Lung (tissue), 12 donors: Measurements from ENCODE around the gene ATF2. TPM values are rescaled to one million over a fixed set of nuclear protein-coding genes. Genes with fewer than 3 reads are reported as not detected.

ENCODE experiments used
- ATAC-seq: fragments of 200-7000 bp; cut with Tn5 transposase; one replicate; pipeline ENCODE4 v1.9.1; 2020; ENCODE audit warnings: moderate number of reproducible peaks; ENCODE audit not compliant: insufficient read depth, low FRiP score
- DNase-seq, 3 donors: peaks; one replicate each; pipeline ENCODE4 v3.0.0-alpha.2; 2013 to 2017
- H3K27ac ChIP-seq, 2 donors: one replicate each; pipeline ENCODE4 v1.5.1; 2013; ENCODE audit warnings: mild to moderate bottlenecking in 2 of 2, moderate library complexity in 2 of 2, control low read depth in 1 of 2, inconsistent platforms in 1 of 2, low read depth in 1 of 2, low read length in 1 of 2
- H3K27me3 ChIP-seq, 3 donors: one replicate each; pipeline ENCODE4 v1.5.1; 2013; ENCODE audit warnings: low read length in 2 of 3; ENCODE audit not compliant: control insufficient read depth in 3 of 3, insufficient read depth in 3 of 3
- H3K36me3 ChIP-seq, 4 donors: one replicate each; pipeline ENCODE4 v1.5.1; 2013; ENCODE audit warnings: low read length in 4 of 4, mild to moderate bottlenecking in 1 of 4, moderate library complexity in 1 of 4; ENCODE audit not compliant: control insufficient read depth in 4 of 4, insufficient read depth in 4 of 4
- H3K4me1 ChIP-seq, 5 donors: one replicate each; pipeline ENCODE4 v1.5.1; 2013; ENCODE audit warnings: low read length in 5 of 5, mild to moderate bottlenecking in 2 of 5, moderate library complexity in 1 of 5; ENCODE audit not compliant: control insufficient read depth in 5 of 5, insufficient read depth in 5 of 5
- H3K4me3 ChIP-seq: one replicate; pipeline ENCODE4 v1.5.1; 2013; ENCODE audit warnings: mild to moderate bottlenecking, control low read depth, moderate library complexity
- H3K9ac ChIP-seq, 2 donors: one replicate each; pipeline ENCODE4 v1.5.1; 2013; ENCODE audit warnings: low read length in 2 of 2, control low read depth in 1 of 2; ENCODE audit not compliant: insufficient read depth in 1 of 2
- H3K9me3 ChIP-seq, 4 donors: one replicate each; pipeline ENCODE4 v1.5.1; 2013; ENCODE audit warnings: low read length in 3 of 4, mild to moderate bottlenecking in 1 of 4, moderate library complexity in 1 of 4; ENCODE audit not compliant: control insufficient read depth in 4 of 4, insufficient read depth in 3 of 4
- CTCF ChIP-seq: IDR thresholded peaks from 2 replicates; pipeline ENCODE4 v1.5.1; 2012; ENCODE audit warnings: mild to moderate bottlenecking; ENCODE audit errors: control extremely low read depth, extremely low read depth
- WGBS, 2 donors: extraction: QIAGEN DNeasy Blood & Tissue Kit; methylation state at CpG; one replicate each; pipeline ENCODE4 v1.1.7; 2013; 5-methylcytosine and 5-hydroxymethylcytosine counted together
- polyA plus RNA-seq, 2 donors: library from polyadenylated mRNA; stranded (reverse); fragments of 200-250 nt; gene quantifications; one replicate each; pipeline ENCODE4 v1.2.1, GENCODE V29; 2013
- total RNA-seq, 2 donors: library from RNA; depleted of rRNA in 1 of 2; stranded (reverse); fragments of >200 nt in 1 of 2; gene quantifications; one replicate each; pipeline ENCODE4 v1.2.1, GENCODE V29; 2014 to 2021
- donor health status: control.
- donor health status: control.
- donor health status: Bipolar disorder and iron deficiency.
- donor health status: healthy.
- donor health status: DM: yes; HTN: yes; CAD: no.

Gene ATF2
- total and polyA plus RNA-seq, 4 donors = 16.3 to 92.7 (median 30.2) TPM

DNA sequence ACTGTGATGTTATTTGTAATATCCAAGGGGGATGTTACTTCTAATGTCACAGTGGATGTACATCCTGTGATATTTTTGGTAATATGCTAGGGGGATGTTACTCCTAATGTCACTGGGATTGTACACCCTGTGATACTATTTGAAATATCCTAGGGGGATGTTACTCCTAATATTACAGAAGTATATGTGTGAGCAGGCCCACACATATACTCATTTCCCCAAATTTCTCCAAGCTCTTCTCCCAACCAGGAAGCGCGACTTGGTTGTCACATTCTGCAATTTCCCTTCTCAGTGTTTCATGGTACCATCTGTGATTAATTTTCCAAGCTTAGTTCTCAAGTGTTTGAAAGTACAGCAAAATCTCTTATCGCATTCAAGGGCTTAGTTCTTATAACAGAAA, 133.3 kb downstream of the ATF2 start:
- no peak for DNase-seq
- Histone ChIP-seq H3K9ac (no peak overlapping the region), H3K4me3 (no peak overlapping the region), H3K36me3 (no peaks in the 10 kb centered on the region), H3K4me1 (peaks cover 0 to 7% (median 0%) of the 10 kb centered on the region in 5 donors), H3K27me3 (no peaks in the 10 kb centered on the region), H3K9me3 (no peaks in the 10 kb centered on the region), H3K27ac (no peak overlapping the region)
- no peak for ATAC-seq
- 78 to 82% methylated on average over 3 of the region's 3 CpGs for WGBS, 2 donors
- TF ChIP-seq CTCF = no peak

DNA sequence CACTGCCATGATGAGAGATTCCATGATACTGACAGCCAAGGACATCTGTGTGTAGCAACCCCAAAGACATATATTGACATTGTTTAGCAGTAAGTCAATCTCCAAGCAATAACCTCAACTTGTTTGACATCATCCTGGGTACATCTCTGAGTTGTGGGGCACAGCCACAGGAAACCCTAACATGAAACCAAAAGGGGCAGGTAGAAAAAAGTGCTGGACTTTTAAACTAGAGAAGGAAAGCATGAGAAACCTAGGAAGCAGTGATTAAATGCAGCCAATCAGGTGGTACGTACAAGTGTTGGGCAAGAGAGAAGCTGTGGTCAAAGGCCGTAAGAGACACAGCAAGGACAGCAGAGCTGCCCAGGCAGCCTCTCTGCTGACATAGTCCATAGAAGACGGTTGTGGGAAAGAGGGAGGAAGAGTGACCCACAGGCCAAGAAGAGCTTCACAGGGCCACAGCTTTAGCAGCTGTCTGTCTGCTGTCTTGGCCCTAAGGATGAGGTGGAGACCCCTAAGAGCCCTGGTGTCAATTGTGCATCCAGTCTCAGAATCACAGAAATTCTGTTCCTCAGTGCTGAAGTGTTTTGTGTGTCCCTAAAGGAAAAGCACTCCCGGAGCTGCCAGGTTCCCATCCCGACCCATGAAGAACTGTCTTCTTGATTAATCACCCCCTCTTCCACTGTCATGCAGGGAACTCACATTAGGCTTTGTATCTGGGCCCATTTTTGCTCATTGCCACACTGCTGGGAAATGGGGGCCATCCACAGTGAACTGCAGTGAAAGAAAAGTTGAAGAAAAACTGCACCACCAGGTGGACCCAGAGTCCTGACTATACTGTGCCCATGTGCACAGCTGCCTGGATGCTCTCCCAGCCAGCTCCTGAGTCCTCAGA, 137.4 kb downstream of the ATF2 start:
- no peak overlapping the region for H3K4me3 ChIP-seq
- TF ChIP-seq CTCF = no peak
- no peak overlapping the region for H3K9ac ChIP-seq
- H3K4me1 ChIP-seq = peaks cover 0 to 6% (median under 1%) of the 10 kb centered on the region in 5 donors
- 59 to 61% methylated on average over 5 of the region's 5 CpGs for WGBS, 2 donors
- no peaks in the 10 kb centered on the region for H3K9me3 ChIP-seq
- DNase-seq (peak; percentile 55 to 64 (median 60)), ATAC-seq (no peak)
- H3K36me3 ChIP-seq = no peaks in the 10 kb centered on the region
- H3K27ac ChIP-seq = no peak overlapping the region
- H3K27me3 ChIP-seq = no peaks in the 10 kb centered on the region

GRCh38 chr2:175027755-175028154, 140.2 kb downstream of the ATF2 start:
- Histone ChIP-seq H3K9ac (no peak overlapping the region), H3K9me3 (no peaks in the 10 kb centered on the region), H3K36me3 (no peaks in the 10 kb centered on the region), H3K27me3 (no peaks in the 10 kb centered on the region), H3K27ac (peak overlapping the region in 1 of 2 donors; percentile 81), H3K4me1 (peaks cover 0 to 6% (median 0%) of the 10 kb centered on the region in 5 donors), H3K4me3 (no peak overlapping the region)
- no peak for ATAC-seq
- WGBS, 2 donors = 91 to 99% methylated on average over 3 of the region's 3 CpGs
- DNase-seq = no peak
- no peak for TF ChIP-seq CTCF
